Measurements from ENCODE around the gene PHF8.

PHF8 gene

DNA sequence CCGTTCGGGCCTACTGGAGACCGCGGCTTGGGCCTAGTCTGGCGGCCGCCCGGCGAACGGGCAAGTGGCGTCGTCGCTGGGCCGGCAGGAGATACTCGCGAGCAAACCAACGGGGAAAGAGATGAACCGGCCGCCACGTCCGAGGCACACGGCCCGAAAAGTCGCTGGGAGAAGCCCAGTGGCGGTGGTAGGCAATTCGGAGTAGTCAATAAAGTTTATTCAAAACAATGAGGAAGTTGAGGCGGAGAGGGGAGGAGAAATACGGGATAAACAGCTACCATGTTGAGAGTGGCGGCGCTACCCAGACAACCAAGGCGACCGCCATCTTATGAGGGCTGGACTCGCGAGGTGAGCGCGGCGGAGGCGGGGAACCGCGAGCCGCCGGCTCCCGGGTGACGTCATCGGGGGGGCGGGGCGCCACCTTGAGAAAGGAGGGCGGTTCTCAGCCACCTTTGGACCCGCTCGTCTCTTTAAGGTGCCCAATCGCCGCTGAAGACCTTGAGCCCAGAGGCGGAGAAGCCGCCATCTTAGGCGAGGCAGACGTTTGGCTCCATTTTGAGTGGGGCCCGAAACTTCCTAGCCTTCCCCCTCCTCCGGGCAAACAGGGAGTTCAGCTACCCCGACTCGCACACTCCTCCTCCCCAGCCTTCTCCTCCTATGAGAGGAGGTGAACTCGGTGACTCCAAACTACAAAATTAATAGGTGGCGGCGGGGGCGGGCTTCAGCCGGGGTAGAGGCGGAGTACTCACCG, at the start of gene PHF8:
Gene PHF8, minus strand, starts transcription at position 348 of the 751 bp plus-strand sequence. CDS start 1,745 bp downstream, outside the sequence.
- H3K9ac ChIP-seq (ENCODE audit: low read depth, low read length): peak within 1 kb of the TSS; percentile 93
- H3K9me3 ChIP-seq (ENCODE audit: insufficient read depth, low read depth, low read length): no peaks in the 10 kb centered on the region
- H3K4me1 ChIP-seq (ENCODE audit: insufficient read depth, low read length): peaks cover 6% of the 10 kb centered on the region; the same call in 1 of the 2 replicates
- peak within 1 kb of the TSS; percentile 91 for H3K4me3 ChIP-seq (ENCODE audit: low read length)
- H3K36me3 ChIP-seq (ENCODE audit: insufficient read depth, low read depth, low read length): peaks cover 23% of the 10 kb centered on the region
- peak within 1 kb of the TSS; percentile 83 for H3K27ac ChIP-seq (ENCODE audit: low read length)
- no peaks in the 10 kb centered on the region for H3K27me3 ChIP-seq (ENCODE audit: insufficient read depth, low read length)

DNA sequence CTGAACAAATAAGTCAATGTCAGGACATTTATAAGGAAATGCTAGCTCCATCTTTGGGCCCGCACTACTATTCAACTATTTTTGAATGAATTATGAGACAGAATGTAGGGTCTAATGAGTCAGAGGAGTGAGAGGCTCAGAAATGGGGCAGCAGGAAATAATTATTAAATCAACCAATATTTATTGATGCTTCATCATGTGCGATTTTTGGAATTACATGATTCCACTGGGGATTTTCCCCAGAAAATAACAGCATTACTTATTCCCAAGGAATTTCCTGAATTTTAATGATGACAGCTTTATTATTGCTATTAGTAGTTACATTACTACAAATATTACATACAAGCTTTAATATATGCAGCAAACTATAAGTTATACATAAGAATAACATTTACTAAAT, 49.3 kb upstream of the PHF8 start:
- Histone ChIP-seq H3K4me3 (ENCODE audit: low read length) (no peak overlapping the region), H3K4me1 (ENCODE audit: insufficient read depth, low read length) (no peaks in the 10 kb centered on the region), H3K27ac (ENCODE audit: low read length) (no peak overlapping the region), H3K9me3 (ENCODE audit: insufficient read depth, low read depth, low read length) (no peaks in the 10 kb centered on the region), H3K9ac (ENCODE audit: low read depth, low read length) (no peak overlapping the region), H3K36me3 (ENCODE audit: insufficient read depth, low read depth, low read length) (no peaks in the 10 kb centered on the region), H3K27me3 (ENCODE audit: insufficient read depth, low read length) (no peaks in the 10 kb centered on the region)

DNA sequence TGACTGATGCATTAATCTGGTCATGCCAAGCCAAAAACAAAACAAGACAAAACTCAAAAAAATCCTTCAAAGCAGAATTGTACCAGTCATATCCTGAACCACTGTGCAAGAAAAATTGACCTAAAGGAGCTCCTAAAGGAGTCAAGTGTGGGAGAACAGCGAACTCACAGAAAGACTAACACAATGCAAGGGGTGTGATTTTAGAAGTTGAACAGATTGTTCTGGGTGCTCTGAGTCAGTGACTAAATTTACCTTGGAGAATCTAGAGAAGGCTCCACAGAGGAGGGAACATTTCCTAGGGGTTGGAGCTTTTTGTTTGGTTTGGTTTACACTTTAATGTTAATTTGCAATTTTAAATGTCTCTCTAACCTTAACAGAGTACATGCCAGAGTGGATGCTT, 48.9 kb upstream of the PHF8 start:
- no peak overlapping the region for H3K9ac ChIP-seq (ENCODE audit: low read depth, low read length)
- no peaks in the 10 kb centered on the region for H3K36me3 ChIP-seq (ENCODE audit: insufficient read depth, low read depth, low read length)
- no peaks in the 10 kb centered on the region for H3K9me3 ChIP-seq (ENCODE audit: insufficient read depth, low read depth, low read length)
- no peak overlapping the region for H3K27ac ChIP-seq (ENCODE audit: low read length)
- H3K27me3 ChIP-seq (ENCODE audit: insufficient read depth, low read length): no peaks in the 10 kb centered on the region
- no peaks in the 10 kb centered on the region for H3K4me1 ChIP-seq (ENCODE audit: insufficient read depth, low read length)
- H3K4me3 ChIP-seq (ENCODE audit: low read length): no peak overlapping the region

DNA sequence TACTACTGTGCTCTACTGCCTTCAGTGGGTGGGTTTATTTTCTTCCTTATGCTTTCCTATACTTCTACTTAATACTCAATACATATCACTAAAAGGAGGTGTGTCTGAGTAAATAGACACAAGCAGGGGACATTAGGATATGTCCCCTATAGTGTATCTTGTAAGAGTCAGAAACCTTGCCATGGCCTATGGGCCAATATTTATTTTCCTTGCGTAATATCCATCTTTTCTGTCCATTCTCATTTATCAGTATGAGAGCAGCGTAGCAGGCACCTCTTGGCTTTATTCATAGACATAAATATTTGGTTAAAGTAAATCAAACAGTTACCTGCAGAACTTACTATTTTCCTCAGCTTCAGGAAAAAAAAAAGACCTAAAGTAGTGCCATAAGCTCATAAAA, 46.6 kb upstream of the PHF8 start:
- no peak overlapping the region for H3K9ac ChIP-seq (ENCODE audit: low read depth, low read length)
- H3K9me3 ChIP-seq (ENCODE audit: insufficient read depth, low read depth, low read length): no peaks in the 10 kb centered on the region
- H3K36me3 ChIP-seq (ENCODE audit: insufficient read depth, low read depth, low read length): no peaks in the 10 kb centered on the region
- no peak overlapping the region for H3K4me3 ChIP-seq (ENCODE audit: low read length)
- H3K27me3 ChIP-seq (ENCODE audit: insufficient read depth, low read length): no peaks in the 10 kb centered on the region
- no peak overlapping the region for H3K27ac ChIP-seq (ENCODE audit: low read length)
- no peaks in the 10 kb centered on the region for H3K4me1 ChIP-seq (ENCODE audit: insufficient read depth, low read length)

DNA sequence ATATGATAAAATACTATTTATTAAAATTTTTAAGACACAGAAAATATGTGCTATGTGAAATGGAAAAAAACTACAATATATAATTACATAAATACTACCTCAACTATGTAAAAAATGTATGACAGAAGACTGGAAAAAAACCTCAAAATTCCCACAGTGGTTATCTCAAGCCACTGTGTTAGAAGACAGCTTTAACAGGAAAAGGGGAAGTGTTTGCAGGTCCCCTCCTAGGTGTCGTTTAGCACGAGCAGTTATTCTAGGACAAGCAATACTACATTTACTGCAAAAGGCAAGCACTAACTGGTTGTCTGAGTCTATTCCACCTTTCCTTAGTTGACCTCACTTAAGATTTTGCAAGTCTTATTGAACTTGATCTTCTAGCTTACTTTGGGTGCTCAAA, 44.9 kb upstream of the PHF8 start:
- no peaks in the 10 kb centered on the region for H3K27me3 ChIP-seq (ENCODE audit: insufficient read depth, low read length)
- no peak overlapping the region for H3K4me3 ChIP-seq (ENCODE audit: low read length)
- no peaks in the 10 kb centered on the region for H3K9me3 ChIP-seq (ENCODE audit: insufficient read depth, low read depth, low read length)
- no peak overlapping the region for H3K9ac ChIP-seq (ENCODE audit: low read depth, low read length)
- H3K4me1 ChIP-seq (ENCODE audit: insufficient read depth, low read length): no peaks in the 10 kb centered on the region
- H3K36me3 ChIP-seq (ENCODE audit: insufficient read depth, low read depth, low read length): no peaks in the 10 kb centered on the region
- no peak overlapping the region for H3K27ac ChIP-seq (ENCODE audit: low read length)

DNA sequence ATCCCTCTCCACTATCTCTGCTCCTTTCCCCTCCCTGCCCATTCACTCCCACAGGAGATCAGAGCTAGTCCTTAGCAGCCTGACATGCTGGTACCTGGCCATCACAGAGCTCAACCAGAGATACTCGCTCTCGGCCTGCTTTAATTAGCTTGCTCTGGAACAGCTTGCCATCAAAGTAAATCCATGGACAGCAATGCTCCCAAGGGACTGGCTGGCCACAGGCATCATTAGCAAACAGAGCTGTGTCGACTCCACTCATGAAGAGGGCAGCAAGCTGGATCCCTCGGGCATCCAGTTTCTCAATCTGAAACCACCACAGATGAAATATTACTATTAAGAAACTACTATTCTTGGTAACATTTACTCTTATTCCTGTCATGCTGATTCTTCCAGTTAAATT, 43.4 kb upstream of the PHF8 start:
- Histone ChIP-seq H3K4me3 (ENCODE audit: low read length) (no peak overlapping the region), H3K9ac (ENCODE audit: low read depth, low read length) (no peak overlapping the region), H3K9me3 (ENCODE audit: insufficient read depth, low read depth, low read length) (no peaks in the 10 kb centered on the region), H3K27me3 (ENCODE audit: insufficient read depth, low read length) (no peaks in the 10 kb centered on the region), H3K27ac (ENCODE audit: low read length) (no peak overlapping the region), H3K36me3 (ENCODE audit: insufficient read depth, low read depth, low read length) (no peaks in the 10 kb centered on the region), H3K4me1 (ENCODE audit: insufficient read depth, low read length) (no peaks in the 10 kb centered on the region)

DNA sequence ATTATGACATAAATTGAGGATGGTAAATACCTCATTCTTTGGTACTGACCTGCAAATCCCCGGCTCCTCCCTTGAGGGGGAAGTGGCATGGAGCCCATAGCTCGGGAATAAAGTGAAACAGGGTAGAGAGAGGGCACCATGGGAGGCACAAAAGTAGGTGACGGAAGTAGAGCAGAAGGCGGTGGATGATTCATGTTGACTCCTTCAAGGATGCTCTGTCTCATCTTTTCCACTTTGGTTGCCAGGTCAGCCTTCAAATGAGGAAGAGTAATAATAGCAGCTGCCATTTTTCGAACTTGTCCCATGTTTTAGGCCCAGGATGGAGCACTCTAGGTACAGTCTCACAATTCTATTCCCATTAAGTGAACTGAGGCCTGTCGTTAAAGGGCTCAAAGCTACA, 41.4 kb upstream of the PHF8 start:
- H3K9ac ChIP-seq (ENCODE audit: low read depth, low read length): no peak overlapping the region
- H3K4me3 ChIP-seq (ENCODE audit: low read length): no peak overlapping the region
- no peaks in the 10 kb centered on the region for H3K27me3 ChIP-seq (ENCODE audit: insufficient read depth, low read length)
- no peaks in the 10 kb centered on the region for H3K36me3 ChIP-seq (ENCODE audit: insufficient read depth, low read depth, low read length)
- H3K9me3 ChIP-seq (ENCODE audit: insufficient read depth, low read depth, low read length): no peaks in the 10 kb centered on the region
- no peak overlapping the region for H3K27ac ChIP-seq (ENCODE audit: low read length)
- H3K4me1 ChIP-seq (ENCODE audit: insufficient read depth, low read length): no peaks in the 10 kb centered on the region

DNA sequence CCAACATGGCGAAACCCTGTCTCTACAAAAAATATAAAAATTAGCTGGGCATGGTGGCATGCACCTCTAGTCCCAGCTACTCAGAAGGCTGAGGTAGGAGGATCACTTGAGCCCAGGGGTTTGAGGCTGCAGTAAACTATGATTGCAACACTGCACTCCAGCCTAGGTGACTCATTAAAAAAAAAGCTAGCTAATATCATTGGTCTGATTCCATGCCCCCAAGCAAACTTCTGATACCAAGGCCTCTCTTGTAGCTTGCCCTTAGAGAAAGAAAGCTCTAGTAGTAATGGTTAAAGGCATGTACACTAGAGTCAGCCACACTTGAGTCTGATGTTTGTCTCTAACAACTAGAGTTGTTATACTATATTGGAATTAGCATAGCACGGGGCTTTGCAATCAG, 32.6 kb upstream of the PHF8 start:
- Histone ChIP-seq H3K27me3 (ENCODE audit: insufficient read depth, low read length) (no peaks in the 10 kb centered on the region), H3K9ac (ENCODE audit: low read depth, low read length) (no peak overlapping the region), H3K27ac (ENCODE audit: low read length) (no peak overlapping the region), H3K36me3 (ENCODE audit: insufficient read depth, low read depth, low read length) (no peaks in the 10 kb centered on the region), H3K9me3 (ENCODE audit: insufficient read depth, low read depth, low read length) (no peaks in the 10 kb centered on the region), H3K4me3 (ENCODE audit: low read length) (no peak overlapping the region), H3K4me1 (ENCODE audit: insufficient read depth, low read length) (no peaks in the 10 kb centered on the region)

DNA sequence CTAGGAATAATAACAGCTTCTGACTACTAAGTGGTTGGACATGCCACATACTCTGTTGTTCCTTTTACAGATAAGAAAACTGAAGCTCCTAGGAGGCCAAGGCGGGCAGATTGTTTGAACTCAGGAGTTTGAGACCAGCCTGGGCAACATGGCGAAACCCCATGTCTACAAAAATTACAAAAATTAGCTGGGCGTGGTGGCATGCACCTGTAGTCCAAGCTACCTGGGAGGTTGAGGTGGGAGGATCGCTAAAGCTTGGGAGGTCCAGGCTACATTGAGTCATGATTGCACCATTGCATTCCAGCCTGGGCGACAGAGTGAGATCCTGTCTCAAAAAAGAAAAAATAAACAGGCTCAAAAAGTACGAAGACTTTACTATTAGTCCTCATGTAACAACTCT, 30.6 kb upstream of the PHF8 start:
- no peak overlapping the region for H3K9ac ChIP-seq (ENCODE audit: low read depth, low read length)
- H3K4me1 ChIP-seq (ENCODE audit: insufficient read depth, low read length): no peaks in the 10 kb centered on the region
- no peak overlapping the region for H3K4me3 ChIP-seq (ENCODE audit: low read length)
- H3K36me3 ChIP-seq (ENCODE audit: insufficient read depth, low read depth, low read length): no peaks in the 10 kb centered on the region
- H3K9me3 ChIP-seq (ENCODE audit: insufficient read depth, low read depth, low read length): no peaks in the 10 kb centered on the region
- H3K27ac ChIP-seq (ENCODE audit: low read length): no peak overlapping the region
- no peaks in the 10 kb centered on the region for H3K27me3 ChIP-seq (ENCODE audit: insufficient read depth, low read length)

DNA sequence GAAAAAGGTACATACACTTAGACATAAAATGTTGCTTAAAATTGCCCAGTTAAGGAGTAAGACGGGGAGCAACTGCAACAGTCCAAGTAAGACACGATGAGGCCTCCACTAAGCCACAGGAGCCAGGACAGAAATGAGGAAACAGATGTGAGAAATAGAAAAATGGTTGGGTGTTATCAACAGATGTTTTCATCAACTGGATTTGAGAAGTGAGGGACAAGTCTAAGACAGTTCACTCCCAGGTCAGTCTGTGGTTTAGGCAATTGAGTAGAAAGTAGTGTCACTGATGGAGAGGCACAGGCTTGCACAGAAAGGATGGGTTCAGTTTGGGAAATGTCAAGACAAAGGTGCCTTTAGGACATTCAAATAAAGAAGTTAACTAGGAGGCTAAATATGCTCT, 23.5 kb upstream of the PHF8 start:
- H3K36me3 ChIP-seq (ENCODE audit: insufficient read depth, low read depth, low read length): no peaks in the 10 kb centered on the region
- H3K27me3 ChIP-seq (ENCODE audit: insufficient read depth, low read length): no peaks in the 10 kb centered on the region
- no peak overlapping the region for H3K27ac ChIP-seq (ENCODE audit: low read length)

DNA sequence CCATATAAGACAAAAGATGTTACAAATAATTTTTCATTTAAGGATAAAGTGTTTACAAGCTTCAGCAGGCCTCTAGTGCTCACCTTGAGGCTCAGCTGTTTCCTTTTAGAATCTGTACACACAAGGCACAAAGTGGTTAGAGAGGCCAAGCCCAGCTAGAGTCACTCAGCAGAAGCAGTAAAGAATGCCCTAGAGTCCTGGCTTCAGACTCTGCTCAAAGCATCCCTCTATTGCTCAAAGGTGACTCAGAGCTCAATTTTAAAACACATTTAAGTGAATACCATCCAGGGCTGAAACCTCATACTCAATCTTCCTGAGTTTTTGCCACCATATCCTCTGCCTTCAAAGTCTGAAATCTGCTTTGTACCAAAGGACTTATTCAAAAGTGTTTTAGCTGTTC, 22.6 kb upstream of the PHF8 start:
- Histone ChIP-seq H3K27ac (ENCODE audit: low read length) (no peak overlapping the region), H3K4me1 (ENCODE audit: insufficient read depth, low read length) (no peaks in the 10 kb centered on the region), H3K9ac (ENCODE audit: low read depth, low read length) (no peak overlapping the region), H3K4me3 (ENCODE audit: low read length) (no peak overlapping the region), H3K27me3 (ENCODE audit: insufficient read depth, low read length) (no peaks in the 10 kb centered on the region), H3K36me3 (ENCODE audit: insufficient read depth, low read depth, low read length) (no peaks in the 10 kb centered on the region), H3K9me3 (ENCODE audit: insufficient read depth, low read depth, low read length) (no peaks in the 10 kb centered on the region)

More for the DNA sequence above, 23.5 kb upstream of the PHF8 start:
- no peak overlapping the region for H3K9ac ChIP-seq (ENCODE audit: low read depth, low read length)
- no peak overlapping the region for H3K4me3 ChIP-seq (ENCODE audit: low read length)
- no peaks in the 10 kb centered on the region for H3K4me1 ChIP-seq (ENCODE audit: insufficient read depth, low read length)
- H3K9me3 ChIP-seq (ENCODE audit: insufficient read depth, low read depth, low read length): no peaks in the 10 kb centered on the region

DNA sequence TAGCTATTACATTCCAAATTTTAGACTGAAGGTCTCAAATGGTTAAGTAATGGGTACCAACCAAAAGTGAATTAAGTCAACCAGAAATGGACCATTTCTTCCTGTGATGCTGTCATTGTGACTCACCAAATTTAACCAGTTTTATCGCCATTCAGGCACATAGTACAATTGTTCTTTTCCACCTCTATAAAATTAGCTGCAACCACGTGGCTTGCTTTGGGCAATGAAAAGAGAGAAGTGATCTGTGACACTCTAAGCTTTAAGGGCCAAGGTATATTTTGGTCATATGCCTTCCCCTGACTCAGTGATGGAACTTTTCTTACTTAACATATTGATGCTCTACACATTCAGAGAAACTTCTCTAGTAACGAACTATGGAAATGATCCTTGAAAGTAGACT, 20.3 kb upstream of the PHF8 start:
- no peak overlapping the region for H3K27ac ChIP-seq (ENCODE audit: low read length)
- no peak overlapping the region for H3K9ac ChIP-seq (ENCODE audit: low read depth, low read length)
- no peaks in the 10 kb centered on the region for H3K36me3 ChIP-seq (ENCODE audit: insufficient read depth, low read depth, low read length)
- H3K4me3 ChIP-seq (ENCODE audit: low read length): no peak overlapping the region
- H3K4me1 ChIP-seq (ENCODE audit: insufficient read depth, low read length): no peaks in the 10 kb centered on the region
- H3K9me3 ChIP-seq (ENCODE audit: insufficient read depth, low read depth, low read length): no peaks in the 10 kb centered on the region
- no peaks in the 10 kb centered on the region for H3K27me3 ChIP-seq (ENCODE audit: insufficient read depth, low read length)

All from iPS-20b (cell line).